GM21381 (cell line): ENCODE measurements around the gene PARD6B.
"Not testable (repeated sequence)": the region's sequence is repeated elsewhere in the genome, so short reads cannot be mapped to it uniquely, and the experiment has no call there.

Source experiments
- ATAC-seq: cut with Tn5 transposase; IDR thresholded peaks from one replicate; pipeline ENCODE4 v1.9.1; 2021; ENCODE audit warnings: mild to moderate bottlenecking, moderate library complexity; ENCODE audit not compliant: unreplicated experiment

The PARD6B gene

GRCh38 chr20:50701041-50701963, 30.1 kb upstream of the PARD6B start:
- ATAC-seq = no peak

- ATAC-seq = not testable (repeated sequence)
Measured at GRCh38 chr20:50703651-50704438, 27.5 kb upstream of the PARD6B start.

GRCh38 chr20:50704514-50704913, 26.9 kb upstream of the PARD6B start:
- ATAC-seq = no peak

- no peak for ATAC-seq
Measured at GRCh38 chr20:50704971-50705370, 26.4 kb upstream of the PARD6B start.

- no peak for ATAC-seq
Measured at GRCh38 chr20:50708845-50709635, 22.3 kb upstream of the PARD6B start.

GRCh38 chr20:50709636-50709973, 21.8 kb upstream of the PARD6B start:
- no peak for ATAC-seq

- ATAC-seq = no peak
Measured at GRCh38 chr20:50710492-50711063, 20.8 kb upstream of the PARD6B start.

GRCh38 chr20:50711113-50711825, 20.1 kb upstream of the PARD6B start:
- no peak for ATAC-seq

GRCh38 chr20:50712771-50713656, 18.4 kb upstream of the PARD6B start:
- no peak for ATAC-seq

GRCh38 chr20:50713657-50714101, 17.7 kb upstream of the PARD6B start:
- ATAC-seq = no peak

GRCh38 chr20:50714426-50714825, 17.0 kb upstream of the PARD6B start:
- ATAC-seq = not testable (repeated sequence)

- ATAC-seq = no peak
Measured at GRCh38 chr20:50715694-50716093, 15.7 kb upstream of the PARD6B start.

GRCh38 chr20:50716518-50716917, 14.9 kb upstream of the PARD6B start:
- ATAC-seq = no peak

GRCh38 chr20:50717312-50717711, 14.1 kb upstream of the PARD6B start:
- ATAC-seq = no peak

- no peak for ATAC-seq
Measured at GRCh38 chr20:50717974-50718761, 13.2 kb upstream of the PARD6B start.

- no peak for ATAC-seq
Measured at GRCh38 chr20:50719328-50719727, 12.1 kb upstream of the PARD6B start.

- ATAC-seq = no peak
Measured at GRCh38 chr20:50720026-50720425, 11.4 kb upstream of the PARD6B start.

- no peak for ATAC-seq
Measured at GRCh38 chr20:50720582-50720981, 10.8 kb upstream of the PARD6B start.
